ENCODE measurements around the gene GATAD2B. TPM values are rescaled to one million over a fixed set of nuclear protein-coding genes. Genes with fewer than 3 reads are reported as not detected.

GATAD2B gene
- total and polyA plus RNA-seq, 8 donors, result 2.7 to 26.3 (median 16.0) TPM

DNA sequence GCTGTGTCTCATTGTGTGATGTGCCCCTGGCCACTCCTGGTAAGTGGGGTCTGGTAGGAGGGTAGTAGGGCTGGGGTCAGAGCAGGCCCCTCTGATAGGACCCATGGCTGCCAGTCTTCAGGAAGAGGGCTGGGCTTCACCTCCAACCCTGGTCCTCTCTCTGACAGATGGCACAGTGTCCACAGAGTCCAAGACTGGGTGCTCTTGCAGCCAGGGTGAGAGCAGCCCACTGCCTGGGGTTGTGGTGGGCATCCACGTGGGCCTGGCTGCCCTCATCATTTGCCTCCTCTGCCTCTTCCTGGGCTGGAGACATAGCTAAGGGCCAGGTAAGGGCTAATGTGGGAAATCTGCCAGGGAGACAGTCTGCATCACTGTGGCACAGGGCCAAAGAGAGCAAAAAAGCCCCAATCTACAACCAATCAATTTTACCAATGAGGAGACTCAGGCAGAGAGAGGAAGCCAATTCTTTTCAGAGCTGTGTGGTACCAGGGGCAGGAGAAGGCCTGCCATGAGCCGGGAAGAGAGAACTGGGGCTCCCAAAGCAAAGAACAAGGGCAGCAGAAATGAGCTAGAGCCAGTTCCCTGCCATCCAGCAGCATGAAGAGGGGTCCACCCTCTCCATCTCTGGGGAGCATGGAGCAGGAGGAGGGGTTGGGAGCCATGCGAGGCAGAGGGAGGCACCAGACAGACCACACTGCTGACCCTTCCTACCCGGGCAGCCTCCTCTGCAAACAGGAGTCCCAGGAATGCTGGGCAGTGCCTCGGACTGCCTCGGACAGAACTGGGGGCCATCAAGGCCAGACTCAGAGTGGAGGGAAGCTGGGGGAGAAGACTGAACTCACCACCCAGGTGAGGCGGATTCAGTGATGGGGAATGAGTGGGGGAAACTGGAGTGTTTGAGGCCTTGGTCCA is 120.7 kb downstream of the GATAD2B start:
- H3K27ac ChIP-seq, result no peak overlapping the region
- H3K4me3 ChIP-seq, result no peak overlapping the region
- peaks cover 0 to 22% (median 9%) of the 10 kb centered on the region in 4 donors for H3K36me3 ChIP-seq
- no peaks in the 10 kb centered on the region for H3K9me3 ChIP-seq
- intact Hi-C loops (cut with DNase I; ENCODE audit: low total_unique reads), result no loop called here
- H3K27me3 ChIP-seq, result no peaks in the 10 kb centered on the region
- no peak for DNase-seq
- WGBS, 5 donors, result 78 to 89% (median 84%) methylated on average over 2 to 7 of the region's 7 CpGs
- TF ChIP-seq, protein P1, sequence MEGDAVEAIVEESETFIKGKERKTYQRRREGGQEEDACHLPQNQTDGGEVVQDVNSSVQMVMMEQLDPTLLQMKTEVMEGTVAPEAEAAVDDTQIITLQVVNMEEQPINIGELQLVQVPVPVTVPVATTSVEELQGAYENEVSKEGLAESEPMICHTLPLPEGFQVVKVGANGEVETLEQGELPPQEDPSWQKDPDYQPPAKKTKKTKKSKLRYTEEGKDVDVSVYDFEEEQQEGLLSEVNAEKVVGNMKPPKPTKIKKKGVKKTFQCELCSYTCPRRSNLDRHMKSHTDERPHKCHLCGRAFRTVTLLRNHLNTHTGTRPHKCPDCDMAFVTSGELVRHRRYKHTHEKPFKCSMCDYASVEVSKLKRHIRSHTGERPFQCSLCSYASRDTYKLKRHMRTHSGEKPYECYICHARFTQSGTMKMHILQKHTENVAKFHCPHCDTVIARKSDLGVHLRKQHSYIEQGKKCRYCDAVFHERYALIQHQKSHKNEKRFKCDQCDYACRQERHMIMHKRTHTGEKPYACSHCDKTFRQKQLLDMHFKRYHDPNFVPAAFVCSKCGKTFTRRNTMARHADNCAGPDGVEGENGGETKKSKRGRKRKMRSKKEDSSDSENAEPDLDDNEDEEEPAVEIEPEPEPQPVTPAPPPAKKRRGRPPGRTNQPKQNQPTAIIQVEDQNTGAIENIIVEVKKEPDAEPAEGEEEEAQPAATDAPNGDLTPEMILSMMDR (IDR thresholded peaks at IDR 0.05), result no peak
- TF ChIP-seq EP300 (IDR thresholded peaks at IDR 0.05) (no peak), POLR2AphosphoS5 (IDR thresholded peaks at IDR 0.05) (no peak), POLR2A (IDR thresholded peaks at IDR 0.05) (no peak)
- H3K4me1 ChIP-seq, result peaks cover 0 to 32% (median 7%) of the 10 kb centered on the region in 4 donors

DNA sequence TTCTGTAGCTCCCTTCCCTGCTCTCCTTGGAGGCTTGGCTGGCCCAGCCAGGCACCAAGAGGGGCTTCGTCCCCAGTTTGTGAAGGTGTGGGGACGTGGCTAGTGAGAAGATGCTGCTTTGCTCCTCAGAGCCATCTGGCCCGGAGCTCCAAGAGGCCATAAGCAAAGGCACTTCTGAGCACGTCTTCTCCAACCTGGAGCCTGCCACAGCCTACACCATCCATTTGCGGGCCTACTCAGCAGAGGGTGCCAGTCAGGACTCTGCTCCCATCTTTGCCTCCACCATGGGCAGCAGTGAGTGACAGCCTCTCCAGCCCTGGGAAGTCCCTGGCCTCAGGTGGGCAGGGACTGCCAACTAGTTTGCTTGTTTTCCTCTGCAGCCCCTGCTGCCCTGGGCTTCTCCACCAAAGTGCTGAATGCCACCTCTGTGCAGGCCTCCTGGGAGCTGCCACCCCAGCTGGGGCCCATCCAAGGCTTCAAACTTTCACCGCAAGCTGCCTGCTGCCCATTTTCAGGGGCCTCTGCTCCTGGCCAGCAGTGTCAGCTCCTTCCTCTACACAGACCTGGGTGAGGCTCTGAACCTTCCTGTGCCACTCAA is 121.6 kb downstream of the GATAD2B start:
- Histone ChIP-seq H3K4me1 (peaks cover 0 to 24% (median 7%) of the 10 kb centered on the region in 4 donors), H3K4me3 (no peak overlapping the region), H3K36me3 (peaks cover 0 to 13% (median 3%) of the 10 kb centered on the region in 4 donors), H3K27me3 (no peaks in the 10 kb centered on the region), H3K9me3 (no peaks in the 10 kb centered on the region), H3K27ac (no peak overlapping the region)
- no peak for DNase-seq
- TF ChIP-seq, protein P1 (IDR thresholded peaks at IDR 0.05), result no peak
- TF ChIP-seq POLR2AphosphoS5 (IDR thresholded peaks at IDR 0.05) (no peak), EP300 (IDR thresholded peaks at IDR 0.05) (no peak), POLR2A (IDR thresholded peaks at IDR 0.05) (no peak)
- 93 to 99% (median 95%) methylated on average over 5 to 6 of the region's 6 CpGs for WGBS, 5 donors
- intact Hi-C loops (cut with DNase I; ENCODE audit: low total_unique reads), result no loop called here

DNA sequence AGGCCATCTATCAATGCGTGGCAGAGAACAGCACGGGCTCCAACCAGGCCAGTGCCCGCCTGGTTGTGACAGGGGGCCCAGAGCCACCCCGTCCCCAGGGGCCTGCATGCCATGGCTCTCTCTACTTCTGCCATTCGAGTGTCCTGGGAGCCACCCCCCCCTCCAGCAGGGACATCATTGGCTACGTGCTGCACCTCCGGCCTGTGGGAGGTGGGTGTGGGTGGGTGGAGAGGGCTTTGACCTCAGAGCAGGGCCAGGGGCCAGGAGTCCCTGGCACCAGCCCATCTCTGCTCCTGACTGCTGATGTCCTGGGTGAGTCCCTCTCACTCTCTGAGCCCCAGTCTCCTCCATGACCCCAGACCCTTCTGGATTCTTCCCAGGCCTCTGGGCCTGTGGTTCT is 122.3 kb downstream of the GATAD2B start:
- Histone ChIP-seq H3K9me3 (no peaks in the 10 kb centered on the region), H3K4me3 (no peak overlapping the region), H3K27me3 (peaks cover 0 to under 1% (median 0%) of the 10 kb centered on the region in 3 donors), H3K27ac (no peak overlapping the region), H3K36me3 (peaks cover 0 to 7% (median 3%) of the 10 kb centered on the region in 4 donors), H3K4me1 (peaks cover 0 to 18% (median 4%) of the 10 kb centered on the region in 4 donors)
- 61 to 92% (median 76%) methylated on average over 3 to 7 of the region's 7 CpGs for WGBS, 5 donors
- no peak for DNase-seq
- TF ChIP-seq, protein P1 (IDR thresholded peaks at IDR 0.05), result no peak
- no peak for TF ChIP-seq POLR2A (IDR thresholded peaks at IDR 0.05)
- TF ChIP-seq POLR2AphosphoS5 (IDR thresholded peaks at IDR 0.05), result no peak
- intact Hi-C loops (cut with DNase I; ENCODE audit: low total_unique reads), result no loop called here

DNA sequence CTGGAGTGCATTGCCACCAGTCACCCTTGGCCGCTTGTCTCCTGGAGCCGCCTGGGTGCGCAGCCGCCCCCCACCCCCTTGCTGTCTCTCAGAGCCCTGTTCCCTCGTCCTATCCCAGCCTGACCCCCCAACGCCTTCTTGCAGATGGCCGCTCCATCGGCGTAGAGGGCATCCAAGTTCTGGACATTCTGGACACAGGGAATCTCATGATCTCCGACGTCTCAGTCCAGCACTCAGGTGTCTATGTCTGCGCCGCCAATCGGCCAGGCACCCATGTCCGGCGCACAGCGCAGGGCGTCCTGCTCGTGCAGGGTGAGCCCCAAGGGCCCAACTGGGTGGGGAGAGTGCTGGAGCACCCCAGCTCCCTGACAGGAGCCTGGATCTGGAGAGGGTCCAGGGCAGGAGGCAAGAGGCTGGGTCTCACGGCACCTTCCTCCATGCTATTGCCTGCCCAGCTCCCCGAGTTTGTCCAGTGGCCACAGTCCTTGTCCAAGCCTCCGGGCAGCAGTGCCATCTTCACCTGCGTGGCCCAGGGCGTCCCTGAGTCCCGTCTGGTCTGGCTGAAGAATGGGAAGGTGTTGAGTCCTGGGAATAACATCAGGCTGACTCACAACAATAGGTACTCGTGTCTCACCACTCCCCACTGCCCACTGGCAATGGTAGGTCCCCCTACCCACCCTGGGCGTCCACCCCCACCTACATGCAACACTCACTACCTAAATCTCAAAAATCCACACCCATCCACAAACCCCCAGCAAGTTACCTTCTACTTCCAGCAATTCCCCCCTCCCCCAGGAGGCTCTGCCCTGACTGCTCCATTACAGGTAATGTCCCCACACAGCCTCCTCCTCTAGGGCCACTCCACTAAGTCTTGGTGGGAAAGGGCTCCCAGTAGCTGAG is 123.0 kb downstream of the GATAD2B start:
- WGBS, 5 donors, result 89 to 95% (median 91%) methylated on average over 22 to 27 of the region's 27 CpGs
- H3K4me3 ChIP-seq, result no peak overlapping the region
- peaks cover 0 to 7% (median 0%) of the 10 kb centered on the region in 3 donors for H3K27me3 ChIP-seq
- H3K4me1 ChIP-seq, result peaks cover 0 to 17% (median 4%) of the 10 kb centered on the region in 4 donors
- TF ChIP-seq POLR2A (IDR thresholded peaks at IDR 0.05) (no peak), EP300 (IDR thresholded peaks at IDR 0.05) (no peak), POLR2AphosphoS5 (IDR thresholded peaks at IDR 0.05) (no peak)
- TF ChIP-seq, protein P1 (IDR thresholded peaks at IDR 0.05), result no peak
- no peaks in the 10 kb centered on the region for H3K9me3 ChIP-seq
- no peak overlapping the region for H3K27ac ChIP-seq
- H3K36me3 ChIP-seq, result peaks cover 0 to 7% (median 3%) of the 10 kb centered on the region in 4 donors
- intact Hi-C loops (cut with DNase I; ENCODE audit: low total_unique reads), result loop anchor here (5.0 to 10.0 kb wide), 2 partner anchors 145 to 187 kb away; partner anchors contain the start of genes DENND4B and RAB13
- no peak for DNase-seq

Data from stomach (tissue), 9 donors.